Testis (tissue), 2 donors: ENCODE results near the gene NPHP4.

Source experiments
- POLR2A ChIP-seq: fragments of 450-650 bp; IDR thresholded peaks from one replicate; pipeline ENCODE4 v1.6.1; 2017; ENCODE audit warnings: antibody characterized with exemption, mild to moderate bottlenecking, moderate library complexity
- TF ChIP-seq, protein P1 (sequence below), 3 experiments: fragments of 450-650 bp in 2 of 3; fragments of 200-600 bp in 1 of 3; sonication (generic) in 1 of 3; IDR thresholded peaks; one replicate each; pipeline ENCODE4 v1.5.1; 2016 to 2019; ENCODE audit warnings: antibody characterized with exemption in 3 of 3, mild to moderate bottlenecking in 2 of 3, moderate library complexity in 1 of 3

DNA sequence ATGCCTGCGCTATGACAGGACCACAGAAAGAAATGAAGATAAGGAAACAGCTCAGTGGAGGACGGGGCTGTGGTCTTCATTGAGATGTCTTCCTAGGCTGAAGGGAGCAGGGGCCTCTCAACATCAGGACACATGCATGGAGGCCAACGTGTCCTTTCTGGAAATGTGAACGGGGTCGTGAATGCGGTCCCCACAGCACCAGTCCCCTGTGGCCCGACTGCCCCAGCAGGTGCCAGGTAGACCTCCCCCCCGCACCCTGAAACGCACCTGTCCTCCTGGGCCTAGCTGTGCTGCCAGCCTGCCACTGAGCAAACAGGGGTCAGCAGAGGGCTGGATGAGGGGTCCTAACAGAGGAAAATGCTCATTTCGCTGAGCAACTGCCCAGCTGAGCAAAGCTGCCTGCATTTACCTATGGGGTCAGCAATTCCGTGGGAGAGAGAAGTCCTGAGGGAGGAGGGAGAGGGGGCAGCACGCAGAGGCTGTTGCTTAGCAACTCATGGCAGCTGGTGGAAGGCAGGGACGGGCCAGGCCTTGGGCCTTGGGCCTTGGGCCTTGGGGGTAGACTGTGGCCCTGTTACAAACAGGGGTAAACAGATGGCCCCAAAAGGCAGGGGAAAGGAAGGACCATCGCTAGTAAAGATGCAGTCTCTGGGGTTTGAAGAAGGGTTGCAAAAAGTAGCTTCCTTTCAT is 77.4 kb downstream of the NPHP4 start:
- TF ChIP-seq, protein P1, sequence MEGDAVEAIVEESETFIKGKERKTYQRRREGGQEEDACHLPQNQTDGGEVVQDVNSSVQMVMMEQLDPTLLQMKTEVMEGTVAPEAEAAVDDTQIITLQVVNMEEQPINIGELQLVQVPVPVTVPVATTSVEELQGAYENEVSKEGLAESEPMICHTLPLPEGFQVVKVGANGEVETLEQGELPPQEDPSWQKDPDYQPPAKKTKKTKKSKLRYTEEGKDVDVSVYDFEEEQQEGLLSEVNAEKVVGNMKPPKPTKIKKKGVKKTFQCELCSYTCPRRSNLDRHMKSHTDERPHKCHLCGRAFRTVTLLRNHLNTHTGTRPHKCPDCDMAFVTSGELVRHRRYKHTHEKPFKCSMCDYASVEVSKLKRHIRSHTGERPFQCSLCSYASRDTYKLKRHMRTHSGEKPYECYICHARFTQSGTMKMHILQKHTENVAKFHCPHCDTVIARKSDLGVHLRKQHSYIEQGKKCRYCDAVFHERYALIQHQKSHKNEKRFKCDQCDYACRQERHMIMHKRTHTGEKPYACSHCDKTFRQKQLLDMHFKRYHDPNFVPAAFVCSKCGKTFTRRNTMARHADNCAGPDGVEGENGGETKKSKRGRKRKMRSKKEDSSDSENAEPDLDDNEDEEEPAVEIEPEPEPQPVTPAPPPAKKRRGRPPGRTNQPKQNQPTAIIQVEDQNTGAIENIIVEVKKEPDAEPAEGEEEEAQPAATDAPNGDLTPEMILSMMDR (IDR thresholded peaks at IDR 0.05): no peak
- TF ChIP-seq POLR2A: no peak
